NCI-H1092 (cell line): ENCODE results near the gene LRRC19.

Experiments
- DNase-seq: peaks from one replicate; lab custom pipeline; 2025; lab: John Stamatoyannopoulos, UW

Gene LRRC19, protein sequence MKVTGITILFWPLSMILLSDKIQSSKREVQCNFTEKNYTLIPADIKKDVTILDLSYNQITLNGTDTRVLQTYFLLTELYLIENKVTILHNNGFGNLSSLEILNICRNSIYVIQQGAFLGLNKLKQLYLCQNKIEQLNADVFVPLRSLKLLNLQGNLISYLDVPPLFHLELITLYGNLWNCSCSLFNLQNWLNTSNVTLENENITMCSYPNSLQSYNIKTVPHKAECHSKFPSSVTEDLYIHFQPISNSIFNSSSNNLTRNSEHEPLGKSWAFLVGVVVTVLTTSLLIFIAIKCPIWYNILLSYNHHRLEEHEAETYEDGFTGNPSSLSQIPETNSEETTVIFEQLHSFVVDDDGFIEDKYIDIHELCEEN

DNA sequence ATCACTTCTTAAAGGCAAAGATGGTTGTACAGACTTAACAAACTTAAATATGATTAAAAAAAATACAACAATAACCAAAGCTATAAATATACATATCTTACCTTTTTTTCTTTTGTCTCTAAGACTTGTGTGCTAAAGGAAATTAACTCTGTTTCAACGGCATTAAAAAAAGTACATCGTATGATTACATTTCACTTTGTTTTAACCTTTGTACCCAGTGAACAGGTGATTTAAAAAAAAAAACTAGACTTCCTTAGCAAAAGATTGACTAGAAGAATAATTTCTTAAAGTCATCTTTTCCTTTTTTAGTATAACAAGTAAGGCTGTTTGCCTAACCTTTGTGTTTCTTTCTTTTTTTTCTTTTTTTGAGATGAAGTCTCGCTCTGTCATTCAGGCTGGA, at the start of gene LRRC19:
Gene LRRC19, minus strand, starts transcription at position 182 of the 400 bp plus-strand sequence. CDS start 5,978 bp downstream, outside the sequence.
- DNase-seq = no peak

DNA sequence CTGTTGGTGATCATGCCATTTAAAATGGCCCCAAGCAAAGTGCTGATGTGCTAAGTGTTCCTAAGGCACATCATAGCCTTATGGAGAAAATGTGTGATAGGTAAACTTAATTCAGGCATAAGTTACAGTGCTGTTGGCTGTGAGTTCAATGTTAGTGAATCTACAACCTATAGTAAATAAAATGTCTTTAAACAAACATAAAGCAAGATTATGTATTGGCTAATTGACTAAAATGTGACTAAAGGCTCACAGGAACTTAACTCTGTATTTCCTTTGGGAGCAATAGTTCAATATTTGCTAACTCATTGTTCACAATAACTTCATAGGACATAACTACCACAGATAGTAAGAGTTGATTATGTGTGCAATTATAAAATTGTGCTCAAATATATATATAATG, 49.4 kb upstream of the LRRC19 start:
- no peak for DNase-seq

DNA sequence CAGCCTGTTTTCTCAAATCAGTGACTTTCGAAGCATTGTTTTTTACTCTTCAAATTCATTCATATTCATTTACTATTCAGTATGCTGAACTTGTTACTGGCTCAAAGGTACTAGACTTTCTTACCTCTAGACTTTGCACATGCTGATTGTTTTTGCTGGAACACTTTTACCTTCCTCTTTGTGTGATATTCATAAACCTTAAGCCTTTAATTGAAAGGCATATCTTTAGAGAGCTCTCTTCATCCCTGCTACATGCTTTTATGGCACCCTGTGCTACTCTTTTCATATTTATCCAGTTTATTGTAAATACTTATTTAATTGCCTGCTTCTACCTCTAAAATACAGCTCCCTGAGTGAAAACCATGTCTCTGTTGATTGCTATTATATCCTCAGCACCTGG, 48.7 kb upstream of the LRRC19 start:
- DNase-seq = no peak

DNA sequence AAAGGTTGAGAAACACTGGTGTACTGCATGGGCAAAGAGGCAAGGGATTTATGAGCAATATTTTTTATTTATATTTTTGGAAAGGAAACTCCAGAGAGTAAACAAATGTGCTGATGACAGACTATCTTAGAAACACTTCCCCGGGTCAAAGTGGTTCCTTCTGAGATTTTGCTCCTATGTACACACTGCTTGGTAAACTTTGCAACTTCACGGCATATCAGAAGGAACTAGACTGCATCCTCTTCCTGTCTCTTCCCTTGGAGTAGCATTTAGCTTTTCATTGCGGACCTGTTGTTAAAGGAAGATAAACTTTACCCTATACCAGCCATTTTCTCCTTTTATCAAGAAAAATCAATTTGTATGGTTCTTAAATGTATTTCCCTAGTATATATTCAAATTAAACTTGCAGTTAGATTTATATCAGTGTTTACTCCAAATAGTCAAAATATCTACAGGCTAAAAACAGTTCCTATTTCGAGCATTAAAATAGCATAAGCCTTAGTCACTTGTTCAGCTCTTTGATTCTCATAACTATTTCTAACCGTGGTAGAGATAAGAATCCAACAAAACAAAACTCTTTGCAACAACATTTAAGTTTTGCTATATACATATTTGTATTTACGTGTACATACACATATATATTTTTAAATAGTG, 48.0 kb upstream of the LRRC19 start:
- no peak for DNase-seq

DNA sequence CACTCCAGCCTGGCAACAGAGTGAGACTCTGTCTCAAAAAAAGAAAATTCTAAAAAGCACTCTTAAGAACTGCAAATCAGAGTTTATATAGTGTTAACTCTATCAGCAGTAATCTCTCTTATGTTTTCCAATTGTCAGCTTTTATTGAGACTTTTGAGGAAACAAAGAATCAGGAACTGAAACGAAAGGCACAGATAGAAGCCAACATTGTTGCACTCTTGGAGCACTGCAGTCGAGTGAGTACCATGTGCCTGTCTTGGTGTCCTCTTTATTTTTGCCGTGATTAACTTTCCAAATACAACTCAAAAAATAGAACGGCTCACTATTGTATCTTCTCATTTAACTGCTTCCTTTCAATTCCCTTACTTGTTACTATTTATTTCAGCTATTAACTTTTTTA, 41.7 kb upstream of the LRRC19 start:
- no peak for DNase-seq

DNA sequence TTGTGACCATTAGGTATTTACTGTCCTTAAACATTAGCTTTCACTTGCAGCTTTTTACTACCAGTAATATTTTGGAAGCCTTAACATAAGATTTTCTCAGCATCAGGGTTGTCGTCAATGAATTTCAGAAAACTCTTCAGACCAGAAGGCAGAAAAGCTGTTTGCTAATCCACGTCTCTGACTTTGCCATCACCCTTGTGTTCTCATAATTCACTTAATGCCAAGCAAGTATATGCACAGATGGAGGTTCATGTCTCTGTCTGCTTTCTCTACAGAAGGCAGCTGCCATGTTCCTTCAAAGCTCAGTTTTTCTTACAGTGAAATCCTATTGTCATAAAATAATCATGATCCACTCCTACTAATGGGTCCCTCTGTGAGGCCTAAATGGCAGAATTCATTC, 37.7 kb upstream of the LRRC19 start:
- DNase-seq = no peak

DNA sequence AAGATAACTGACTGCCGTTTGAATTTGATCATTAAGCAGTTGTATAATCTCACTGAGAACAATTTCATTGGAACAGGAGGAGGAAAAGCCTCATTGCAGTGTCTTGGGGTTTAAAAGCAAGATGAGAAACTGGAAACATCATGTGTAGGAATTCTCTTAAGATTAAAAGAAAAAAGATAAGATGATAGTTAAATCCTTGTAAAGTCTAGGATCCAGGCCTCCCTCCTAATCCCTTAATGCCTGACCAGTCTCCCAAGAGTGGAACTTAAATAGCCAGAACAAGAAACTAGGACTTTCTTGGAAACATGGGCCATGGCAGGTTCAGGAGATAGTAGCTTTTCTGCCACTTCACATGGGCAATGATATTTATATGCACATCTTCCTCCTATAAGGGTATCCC, 37.0 kb upstream of the LRRC19 start:
- no peak for DNase-seq

DNA sequence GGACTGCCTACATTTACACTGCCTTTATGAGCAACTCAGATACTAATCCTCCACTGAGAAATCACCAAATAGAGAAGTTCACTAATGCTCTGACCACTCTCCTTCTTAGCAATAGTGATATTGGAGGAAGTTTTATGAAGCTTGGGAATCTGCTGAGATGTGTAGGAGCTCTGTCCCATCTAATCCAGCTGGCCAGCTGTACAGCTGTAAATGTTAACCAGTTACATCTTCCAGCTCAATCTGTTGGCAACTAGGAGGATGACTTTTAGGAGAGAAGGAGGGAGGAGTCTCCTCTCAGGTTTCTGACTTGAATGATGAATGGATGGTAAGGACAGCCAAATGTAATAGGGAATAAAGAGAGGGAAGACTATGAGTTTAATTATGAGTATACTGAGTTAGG, 36.3 kb upstream of the LRRC19 start:
- DNase-seq = no peak

DNA sequence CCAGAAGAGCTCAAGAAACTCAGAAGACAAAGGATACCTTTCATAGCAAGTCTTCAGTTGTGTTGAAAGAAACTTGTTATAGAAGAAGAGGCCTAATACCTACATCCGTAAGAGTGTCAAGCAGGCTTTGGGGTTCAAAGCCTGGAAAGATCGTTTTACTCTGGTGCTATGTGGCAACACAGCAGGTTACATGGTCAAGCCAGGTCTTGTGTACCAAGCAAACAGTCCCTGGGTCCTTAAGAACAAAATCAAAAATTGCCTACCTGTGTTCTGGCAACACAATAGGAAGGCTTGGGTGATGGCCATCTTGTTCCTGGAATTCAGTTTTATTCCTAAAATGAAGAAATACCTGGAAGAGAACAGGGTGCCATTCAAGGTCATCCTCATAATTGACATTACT, 32.0 kb upstream of the LRRC19 start:
- DNase-seq = no peak

DNA sequence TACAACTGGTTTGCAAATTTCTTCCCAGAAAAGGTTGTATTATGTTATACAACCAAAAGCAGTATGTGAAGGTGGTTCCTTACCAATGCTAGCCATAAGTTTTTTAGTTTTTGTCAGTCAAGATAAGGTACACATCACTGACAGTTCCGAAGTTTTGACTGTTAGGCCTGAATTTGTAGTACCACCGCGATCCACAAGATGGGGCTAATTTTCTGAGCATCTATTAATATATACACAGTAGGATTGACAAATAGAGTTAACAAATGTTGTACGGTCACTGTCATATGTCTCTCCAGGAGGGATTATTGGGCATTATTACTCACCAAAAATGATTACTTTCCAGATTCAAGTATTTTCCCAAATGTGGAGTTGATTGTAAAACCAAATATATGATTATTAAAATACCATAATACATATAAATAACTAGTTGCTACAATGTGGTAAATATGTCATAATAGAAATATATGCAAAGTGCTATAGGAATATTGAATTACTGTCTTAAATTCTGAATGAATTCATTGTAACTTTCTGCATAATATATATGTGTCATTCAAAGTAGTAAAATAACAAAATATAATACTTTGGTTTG, 28.4 kb upstream of the LRRC19 start:
- peak; percentile 37 for DNase-seq

DNA sequence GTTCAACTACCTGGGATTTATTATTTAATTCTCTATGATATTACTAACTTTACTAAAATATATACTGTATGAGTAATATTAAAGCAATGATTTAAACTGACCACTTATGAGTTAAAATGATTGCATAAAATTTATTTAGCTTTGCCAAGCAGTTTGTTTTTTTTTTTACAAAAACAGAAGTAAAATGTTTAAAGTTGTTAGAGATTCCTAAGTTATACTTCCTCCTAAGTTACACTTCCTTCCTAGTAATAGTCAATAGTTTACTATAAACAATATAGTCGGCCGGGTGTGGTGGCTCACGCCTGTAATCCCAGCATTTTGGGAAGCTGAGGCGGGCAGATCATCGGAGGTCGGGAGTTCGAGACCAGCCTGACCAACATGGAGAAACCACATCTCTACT, 23.7 kb upstream of the LRRC19 start:
- no peak for DNase-seq

DNA sequence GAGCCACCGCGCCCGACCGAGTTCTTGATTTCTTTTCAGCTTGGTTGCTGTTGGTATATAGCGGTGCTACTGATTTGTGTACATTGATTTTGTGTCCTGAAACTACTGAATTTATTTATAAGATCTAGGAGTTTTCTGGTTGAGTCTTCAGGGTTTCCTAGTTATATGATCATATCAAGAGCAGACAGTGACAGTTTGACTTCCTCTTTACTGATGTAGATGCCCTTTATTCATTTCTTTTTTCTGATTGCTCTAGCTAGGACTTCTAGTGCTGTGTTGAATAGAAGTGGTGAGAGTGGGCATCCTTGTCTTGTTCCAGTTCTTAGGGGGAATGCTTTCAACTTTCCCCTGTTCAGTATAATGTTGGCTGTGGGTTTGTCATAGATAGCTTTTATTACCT, 17.4 kb upstream of the LRRC19 start:
- no peak for DNase-seq

DNA sequence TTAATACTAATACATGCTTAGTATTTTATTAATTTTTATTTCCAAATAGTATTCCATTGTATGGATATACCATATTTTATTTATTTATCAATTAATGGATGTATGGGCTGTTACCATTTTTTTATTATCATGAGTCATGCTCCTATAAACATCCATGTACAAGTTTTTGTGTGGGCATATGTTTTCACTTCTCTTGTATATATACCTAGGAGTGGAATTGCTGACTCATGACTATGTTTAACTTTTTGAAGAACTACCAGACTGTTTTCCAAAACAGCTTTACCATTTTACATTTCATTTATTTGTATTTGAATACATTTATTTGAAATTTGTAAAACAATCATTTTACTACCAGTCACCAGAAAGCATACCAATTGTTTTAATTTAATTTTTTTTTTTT, 14.1 kb upstream of the LRRC19 start:
- DNase-seq = no peak

DNA sequence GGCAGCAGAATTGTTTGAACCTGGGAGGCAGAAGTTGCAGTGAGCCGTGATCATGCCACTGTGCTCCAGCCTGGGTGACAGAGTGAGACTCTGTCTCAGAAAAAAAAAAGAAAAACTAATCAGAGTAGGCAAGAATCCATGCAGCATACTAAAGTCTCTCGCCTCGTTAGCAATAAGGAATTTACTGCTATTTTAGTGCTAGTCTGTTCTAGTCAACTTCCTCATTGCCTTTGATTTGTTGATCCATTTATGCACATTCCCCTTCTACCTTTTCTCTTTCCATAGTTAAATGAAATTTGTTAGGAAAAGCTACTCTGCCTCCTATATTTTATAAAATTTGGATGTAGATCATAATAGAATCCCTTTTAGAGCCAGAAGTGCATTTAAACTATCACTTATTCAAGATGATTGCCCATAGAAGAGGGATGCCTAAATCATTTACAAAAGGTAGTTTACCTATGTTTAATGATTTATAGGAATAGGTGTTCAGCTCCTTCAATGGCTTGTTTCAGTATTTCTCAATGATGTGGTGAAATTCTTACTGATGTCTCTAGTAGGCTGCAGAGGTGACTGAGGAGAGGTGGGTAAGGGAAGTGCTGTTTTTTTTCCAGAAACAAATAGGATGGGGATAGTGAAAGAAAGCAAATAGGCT, 1.9 kb downstream of the LRRC19 start:
- no peak for DNase-seq

DNA sequence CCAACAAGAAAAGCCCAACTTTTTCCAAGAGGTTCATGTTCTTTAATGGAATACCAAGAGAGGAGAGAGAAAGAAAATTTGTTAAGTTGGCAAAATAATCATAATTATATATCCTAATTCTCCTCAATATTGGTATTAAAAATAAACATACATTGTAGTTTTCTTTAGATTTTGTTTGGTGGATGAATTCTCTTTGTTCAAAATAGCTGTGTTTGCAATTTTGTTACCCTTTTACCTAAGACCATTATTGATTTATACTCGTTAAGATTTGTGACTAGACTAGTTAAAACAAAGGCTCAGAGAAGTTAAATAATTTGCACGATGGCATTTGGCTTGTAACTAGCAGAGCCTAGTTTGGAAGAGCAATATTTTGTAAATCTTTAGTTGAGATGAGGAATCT, 9.7 kb downstream of the LRRC19 start:
- no peak for DNase-seq

DNA sequence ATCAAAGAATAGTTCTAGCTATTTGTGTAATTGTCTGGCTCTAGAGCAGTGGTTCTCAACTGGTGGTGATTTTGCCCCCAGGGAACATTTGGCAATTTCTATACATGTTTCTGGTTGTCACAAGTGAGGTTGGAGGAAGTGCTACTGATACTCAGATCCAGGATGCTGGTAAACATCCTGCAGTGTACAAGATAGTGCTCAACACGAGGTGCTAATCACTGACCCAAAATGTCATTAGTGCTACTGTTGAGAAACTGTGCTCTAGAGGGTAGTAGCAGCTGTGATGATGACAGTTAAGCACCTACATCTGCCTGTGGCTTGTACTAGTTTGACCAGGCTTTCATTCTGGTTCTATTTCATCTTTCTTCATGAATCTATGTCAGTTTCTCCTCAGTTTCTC, 22.1 kb downstream of the LRRC19 start:
- DNase-seq = no peak

DNA sequence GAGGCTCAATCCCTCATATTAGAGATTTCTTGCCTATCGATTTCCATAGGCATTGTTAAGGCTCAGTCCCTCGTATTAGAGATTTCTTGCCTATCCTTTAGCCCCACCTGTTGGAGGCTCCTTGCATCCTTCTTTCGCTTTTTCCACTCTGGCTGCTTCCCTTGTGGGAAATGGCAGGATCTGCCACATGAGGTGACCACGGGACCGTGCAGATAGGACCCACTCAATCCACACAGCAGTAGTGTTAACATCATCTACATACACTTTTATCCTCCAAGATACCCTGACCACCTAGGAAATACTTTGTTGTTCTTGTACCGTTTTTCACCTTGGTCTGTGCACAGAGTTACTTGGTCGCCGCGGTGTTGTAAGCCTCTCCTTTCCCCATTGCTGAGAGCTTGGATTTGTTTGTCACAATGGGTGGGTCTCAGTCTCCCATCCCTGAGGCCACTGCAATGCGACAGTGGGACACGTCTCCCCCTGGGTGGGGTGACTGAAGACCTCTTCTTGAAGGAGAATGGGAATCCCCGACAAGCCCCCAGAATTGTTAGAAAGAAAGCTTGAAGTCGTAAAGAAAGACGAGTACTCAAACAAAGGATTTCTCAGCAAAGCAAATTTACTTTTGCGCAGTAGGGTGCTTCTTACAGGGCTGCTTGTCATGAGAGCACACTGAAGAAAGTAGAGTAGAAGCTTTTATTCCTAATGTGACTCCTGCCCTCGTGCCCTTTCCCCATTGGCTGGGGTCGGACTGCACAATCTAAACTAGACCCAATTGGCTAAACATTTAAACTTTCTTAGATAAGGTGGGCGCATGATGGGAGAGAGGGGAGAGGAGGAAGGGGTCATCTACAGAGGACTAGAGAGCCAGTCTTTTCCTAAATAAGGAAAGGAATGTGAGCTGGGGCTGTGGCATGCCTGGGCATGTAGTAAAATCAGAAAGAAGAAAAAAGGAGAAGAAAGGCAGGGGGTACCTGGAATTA, 29.5 kb downstream of the LRRC19 start:
- DNase-seq = peak; percentile 48

DNA sequence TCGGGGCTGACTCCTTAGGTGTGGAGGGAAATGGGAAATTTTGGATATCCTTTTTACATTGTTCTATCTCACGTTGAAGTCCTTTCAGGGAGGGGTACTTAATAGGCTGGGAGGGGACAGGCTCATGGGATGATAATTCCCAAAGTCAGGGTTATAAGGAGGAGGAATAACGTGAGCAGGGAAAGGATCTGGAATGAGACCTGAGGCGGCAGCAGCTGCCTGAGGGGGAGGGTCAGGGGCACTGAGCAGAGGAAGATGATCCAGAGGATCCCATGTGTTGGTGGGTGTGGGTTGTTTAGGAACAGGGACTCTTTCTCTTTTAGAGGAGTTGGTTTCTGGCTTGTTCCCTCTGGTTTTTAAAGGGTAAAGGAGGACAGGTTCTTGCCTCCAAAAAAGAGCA, 30.5 kb downstream of the LRRC19 start:
- no peak for DNase-seq

DNA sequence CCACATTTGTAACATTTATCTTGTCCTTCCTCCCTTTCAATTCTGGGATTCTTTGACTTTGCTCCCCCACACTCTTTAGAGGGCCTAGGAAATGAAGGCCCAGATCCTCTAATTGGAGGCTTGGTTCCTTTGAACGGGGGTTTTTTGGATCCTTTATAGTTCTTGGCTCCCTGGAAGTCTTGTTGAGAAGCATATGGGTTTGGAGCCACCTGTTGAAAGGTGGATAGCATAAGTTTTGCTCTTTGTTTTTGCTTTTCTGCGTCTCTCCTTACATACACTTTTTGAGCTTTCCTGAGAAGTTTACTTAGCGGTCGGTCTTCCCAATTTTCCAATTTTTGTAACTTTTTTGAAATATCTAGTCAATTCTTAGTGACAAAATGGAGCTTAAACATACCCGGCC, 31.5 kb downstream of the LRRC19 start:
- DNase-seq = no peak

DNA sequence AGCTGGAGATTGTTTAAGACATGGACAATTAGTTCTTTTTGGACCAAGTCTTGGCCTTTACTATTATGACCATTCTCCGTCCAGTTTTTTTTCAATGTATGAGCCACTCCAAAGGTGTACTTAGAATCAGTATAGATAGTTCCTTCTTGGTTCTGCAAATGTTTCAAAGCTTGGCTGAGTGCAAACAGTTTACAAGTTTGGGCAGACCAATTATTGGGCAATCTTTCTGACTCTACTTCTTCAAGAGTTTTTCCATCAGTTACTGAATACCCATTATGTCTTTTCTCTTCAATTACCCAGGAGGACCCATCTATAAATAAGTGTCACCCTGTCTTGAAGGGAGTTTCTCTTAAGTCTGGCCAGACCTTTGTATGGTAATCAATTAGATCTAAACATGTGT, 33.8 kb downstream of the LRRC19 start:
- DNase-seq = no peak

DNA sequence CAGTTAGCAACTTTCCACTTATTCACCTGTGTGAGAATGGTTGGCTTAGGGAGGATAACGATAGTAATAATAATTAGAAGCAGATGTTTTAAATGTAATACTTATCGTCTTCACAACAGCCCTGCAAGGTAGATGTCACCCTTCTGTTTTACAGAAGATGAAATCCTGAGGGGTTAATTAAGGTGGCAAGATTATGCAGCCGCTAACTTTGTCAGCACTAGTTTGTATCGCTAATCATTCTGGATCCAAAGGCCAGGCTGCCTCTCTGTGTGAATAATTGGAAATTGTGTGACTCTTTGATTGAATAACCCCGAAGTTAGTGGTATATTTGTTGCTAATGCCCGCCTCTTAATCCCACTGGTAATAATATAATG, 48.6 kb downstream of the LRRC19 start:
- no peak for DNase-seq
